HEK293T (cell line): ENCODE data around the gene MGAT5.
"Not testable (repeated sequence)": the region's sequence is repeated elsewhere in the genome, so short reads cannot be mapped to it uniquely, and the experiment has no call there.

ENCODE experiments used
- CTCF ChIA-PET: fragments of 350-600 bp; formaldehyde crosslinking; extraction: SDS; loops from one replicate; lab custom pipeline; 2021; ENCODE audit warnings: antibody characterized with exemption, inconsistent platforms; lab: Yijun Ruan, JAX
- POLR2A ChIA-PET: fragments of 350-600 bp; formaldehyde crosslinking; extraction: SDS; loops from one replicate; lab custom pipeline; 2020; ENCODE audit warnings: antibody characterized with exemption, inconsistent platforms; lab: Yijun Ruan, JAX
- DNase-seq: peaks from one replicate; pipeline ENCODE4 v3.0.0; 2012; ENCODE audit warnings: mixed read lengths; ENCODE audit errors: extremely low spot score
- ARNT ChIP-seq: fragments of 450-650 bp; IDR thresholded peaks from 2 replicates; pipeline ENCODE4 v1.6.1; 2017; ENCODE audit warnings: mild to moderate bottlenecking
- BHLHE40 ChIP-seq: fragments of 450-650 bp; IDR thresholded peaks from 2 replicates; pipeline ENCODE4 v1.6.1; 2016; ENCODE audit warnings: mild to moderate bottlenecking, moderate library complexity, borderline replicate concordance
- CTBP1 ChIP-seq: fragments of 450-650 bp; IDR thresholded peaks from 2 replicates; pipeline ENCODE4 v1.6.1; 2016; ENCODE audit warnings: borderline replicate concordance
- ELF4 ChIP-seq: fragments of 450-650 bp; IDR thresholded peaks from 2 replicates; pipeline ENCODE4 v1.6.1; 2017; ENCODE audit warnings: antibody characterized with exemption
- FOXA1 ChIP-seq: fragments of 450-650 bp; IDR thresholded peaks from 2 replicates; pipeline ENCODE4 v1.6.1; 2016; ENCODE audit warnings: mild to moderate bottlenecking
- FOXK2 ChIP-seq: fragments of 450-650 bp; IDR thresholded peaks from 2 replicates; pipeline ENCODE4 v1.6.1; 2016; ENCODE audit warnings: mild to moderate bottlenecking
- FOXM1 ChIP-seq: fragments of 450-650 bp; IDR thresholded peaks from 2 replicates; pipeline ENCODE4 v1.6.1; 2017; ENCODE audit warnings: mild to moderate bottlenecking, borderline replicate concordance
- HDGF ChIP-seq: fragments of 450-650 bp; IDR thresholded peaks from 2 replicates; pipeline ENCODE4 v1.6.1; 2017; ENCODE audit warnings: antibody characterized with exemption, borderline replicate concordance
- L3MBTL2 ChIP-seq: fragments of 450-650 bp; conservative IDR thresholded peaks from 2 replicates; pipeline ENCODE4 v1.6.1; 2016; ENCODE audit warnings: mild to moderate bottlenecking
- LEF1 ChIP-seq: fragments of 450-650 bp; IDR thresholded peaks from 2 replicates; pipeline ENCODE4 v1.6.1; 2017; ENCODE audit warnings: mild to moderate bottlenecking, borderline replicate concordance
- NFRKB ChIP-seq: fragments of 450-650 bp; IDR thresholded peaks from 2 replicates; pipeline ENCODE4 v1.6.1; 2016; ENCODE audit warnings: mild to moderate bottlenecking, moderate library complexity
- SP1 ChIP-seq: fragments of 450-650 bp; IDR thresholded peaks from 2 replicates; pipeline ENCODE4 v1.6.1; 2017
- SUZ12 ChIP-seq: fragments of 450-650 bp; IDR thresholded peaks from 2 replicates; pipeline ENCODE4 v1.6.1; 2016; ENCODE audit warnings: mild to moderate bottlenecking
- TARDBP ChIP-seq: fragments of 450-650 bp; IDR thresholded peaks from 2 replicates; pipeline ENCODE4 v1.6.1; 2016
- ZNF384 ChIP-seq: fragments of 450-650 bp; IDR thresholded peaks from 2 replicates; pipeline ENCODE4 v1.6.1; 2016
- TF ChIP-seq, protein P1 (sequence below): fragments of 450-650 bp; IDR thresholded peaks from 2 replicates; pipeline ENCODE4 v1.6.1; 2016

Gene MGAT5

DNA sequence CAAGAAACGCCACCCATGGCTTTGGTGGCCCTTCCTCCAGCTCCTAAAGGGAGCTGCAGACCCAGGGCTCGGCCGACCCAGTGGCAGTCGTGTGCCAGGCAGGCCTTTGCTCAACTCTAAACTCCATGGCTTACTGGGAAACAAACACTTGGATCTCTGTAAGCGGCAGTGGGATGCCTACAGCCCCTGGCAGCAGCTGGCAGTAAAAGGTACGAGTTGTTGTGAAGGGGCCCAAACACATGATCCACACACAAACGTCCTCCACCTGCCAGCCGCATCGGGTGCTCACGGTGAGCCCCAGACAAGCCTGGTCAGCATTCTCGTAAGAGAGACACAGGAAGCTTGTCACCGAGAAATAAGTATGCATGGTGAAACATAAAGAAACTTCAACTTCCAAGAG lies 214.9 kb downstream of the MGAT5 start:
- no peak for DNase-seq
- TF ChIP-seq ZNF384 (no peak), ELF4 (no peak), TARDBP (no peak), HDGF (no peak), CTBP1 (no peak), NFRKB (no peak), FOXK2 (no peak), FOXA1 (no peak), L3MBTL2 (no peak), BHLHE40 (no peak)
- TF ChIP-seq, protein P1, sequence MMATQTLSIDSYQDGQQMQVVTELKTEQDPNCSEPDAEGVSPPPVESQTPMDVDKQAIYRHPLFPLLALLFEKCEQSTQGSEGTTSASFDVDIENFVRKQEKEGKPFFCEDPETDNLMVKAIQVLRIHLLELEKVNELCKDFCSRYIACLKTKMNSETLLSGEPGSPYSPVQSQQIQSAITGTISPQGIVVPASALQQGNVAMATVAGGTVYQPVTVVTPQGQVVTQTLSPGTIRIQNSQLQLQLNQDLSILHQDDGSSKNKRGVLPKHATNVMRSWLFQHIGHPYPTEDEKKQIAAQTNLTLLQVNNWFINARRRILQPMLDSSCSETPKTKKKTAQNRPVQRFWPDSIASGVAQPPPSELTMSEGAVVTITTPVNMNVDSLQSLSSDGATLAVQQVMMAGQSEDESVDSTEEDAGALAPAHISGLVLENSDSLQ = no peak
- ChIA-PET POLR2A (no interaction called here), CTCF (interaction anchor here (0.7 to 0.9 kb wide), 2 partner anchors 8 to 18 kb away, joined by 3 to 4 read pairs; no protein-coding TSS in a partner anchor)

DNA sequence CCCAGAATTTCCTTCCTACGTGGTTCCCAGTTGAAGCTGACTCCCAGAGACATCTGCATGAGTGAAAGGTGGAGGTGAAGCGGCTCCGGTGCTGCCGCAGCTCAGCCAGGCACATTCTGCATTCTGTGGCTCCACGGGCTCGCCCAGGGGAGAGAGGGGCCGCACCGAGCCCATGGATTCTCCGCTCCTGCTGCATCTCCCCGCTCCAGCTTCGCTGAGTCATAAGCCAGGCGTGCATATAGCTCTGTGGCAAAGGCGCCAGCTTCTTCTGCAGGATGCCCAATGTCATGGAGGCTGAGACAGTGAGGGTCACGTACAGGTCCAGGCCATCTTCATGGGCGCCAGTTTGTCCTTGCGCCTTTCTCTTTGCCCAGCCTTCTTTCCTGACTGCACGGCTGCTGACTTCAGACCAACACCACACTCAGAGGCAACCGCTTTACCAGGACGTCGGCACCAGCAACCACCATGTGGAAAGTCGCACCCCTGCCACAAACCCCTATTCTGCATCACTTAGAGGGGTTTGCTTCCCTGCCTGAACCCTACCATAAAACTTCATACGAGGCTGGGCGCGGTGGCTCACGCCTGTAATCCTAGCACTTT lies 215.7 kb downstream of the MGAT5 start:
- ChIA-PET POLR2A (no interaction called here), CTCF (interaction anchor here (0.7 to 0.9 kb wide), 2 partner anchors 9 to 19 kb away, joined by 3 to 4 read pairs; no protein-coding TSS in a partner anchor)
- no peak for DNase-seq
- TF ChIP-seq CTBP1 = no peak
- TF ChIP-seq ZNF384 = no peak
- TF ChIP-seq NFRKB = no peak
- TF ChIP-seq, protein P1 = no peak
- TF ChIP-seq FOXM1 = no peak

DNA sequence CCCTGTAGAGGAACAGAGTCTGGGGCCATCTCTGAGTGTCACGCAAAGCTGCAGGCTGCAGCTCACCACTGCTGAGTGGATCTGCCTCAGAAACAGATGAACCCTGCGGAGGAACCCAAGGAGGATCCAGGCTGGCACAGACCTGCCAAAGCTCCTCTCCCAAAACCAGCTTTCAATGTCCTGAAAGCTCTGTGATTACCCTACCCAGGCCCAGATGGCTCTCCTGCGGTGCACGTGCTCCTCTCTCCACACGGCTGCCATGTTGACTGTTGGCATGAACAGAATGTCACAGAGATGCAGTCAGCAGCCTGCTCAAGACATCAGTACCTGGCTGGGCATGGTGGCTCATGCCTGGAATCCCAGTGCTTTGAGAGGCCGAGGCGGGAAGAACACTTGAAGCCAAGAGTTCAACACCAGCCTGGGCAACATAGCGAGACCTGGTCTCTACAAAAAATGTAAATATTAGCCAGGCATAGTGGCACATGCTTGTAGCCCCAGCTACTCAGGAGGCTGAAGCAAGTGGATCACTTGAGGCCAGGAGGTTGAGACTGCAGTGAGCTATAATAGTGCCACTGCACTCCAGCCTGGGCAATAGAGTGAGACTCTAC lies 216.8 kb downstream of the MGAT5 start:
- ChIA-PET POLR2A (interaction anchor here (0.6 kb wide), 1 partner anchor 9 kb away, joined by 3 read pairs; no protein-coding TSS in a partner anchor), CTCF (no interaction called here)
- TF ChIP-seq BHLHE40 (no peak), HDGF (no peak), LEF1 (no peak), NFRKB (no peak), ZNF384 (no peak), TARDBP (no peak), FOXM1 (no peak), CTBP1 (no peak), SUZ12 (no peak), FOXA1 (no peak), SP1 (no peak), FOXK2 (no peak), ELF4 (no peak), L3MBTL2 (no peak), ARNT (no peak)
- TF ChIP-seq, protein P1 = no peak
- DNase-seq = no peak

DNA sequence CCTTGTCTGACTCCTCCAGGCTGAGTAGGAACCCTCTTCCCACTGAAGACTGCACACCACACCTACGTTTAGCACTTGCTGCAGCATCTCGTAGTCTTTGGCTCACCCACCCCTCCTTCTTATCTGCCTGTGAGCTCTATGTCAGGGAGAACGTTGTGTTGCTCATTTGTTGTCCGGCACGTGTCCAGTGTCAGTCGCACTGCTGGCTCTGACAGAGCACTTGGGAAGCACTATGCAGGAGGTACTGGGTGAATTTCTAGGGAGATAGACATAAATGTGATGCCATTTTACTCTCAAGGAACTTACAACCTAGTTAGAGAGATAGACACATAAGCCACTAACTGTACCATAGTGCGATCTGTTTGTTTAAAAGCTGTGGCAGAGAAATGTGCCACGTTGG lies 223.1 kb downstream of the MGAT5 start:
- CTCF ChIA-PET, POLR2A ChIA-PET: not testable (repeated sequence)

DNA sequence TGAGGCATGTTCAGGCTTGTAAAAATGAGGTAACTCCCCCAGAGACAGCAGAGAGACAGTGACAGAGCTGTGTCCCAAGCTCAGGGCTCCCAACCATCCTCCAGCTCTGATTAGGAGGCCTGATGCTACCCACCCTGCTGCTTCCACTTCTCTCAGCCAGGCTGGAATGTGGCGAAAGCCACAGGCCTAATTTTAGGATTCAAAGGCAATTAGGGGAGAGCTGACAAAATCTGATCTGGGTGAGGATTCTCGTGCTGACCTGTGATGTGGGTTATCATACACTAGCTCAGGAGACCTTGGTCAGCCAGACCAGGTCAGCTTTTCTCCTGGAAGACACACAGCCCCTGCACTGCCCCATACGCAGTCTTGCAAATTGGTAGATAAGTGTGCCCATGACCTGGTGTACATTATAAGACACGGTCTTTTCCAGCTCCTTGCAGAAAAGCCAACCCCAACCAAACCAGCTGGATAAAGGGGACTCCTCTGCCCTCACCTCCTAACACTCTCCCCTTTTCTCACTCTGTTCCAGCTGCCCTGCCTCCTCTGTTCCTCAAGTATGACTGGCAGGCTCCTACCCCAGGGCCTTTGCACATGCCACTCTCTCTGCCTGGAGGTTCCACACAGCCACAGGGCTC lies 225.9 kb downstream of the MGAT5 start:
- POLR2A ChIA-PET = interaction anchor here (0.6 kb wide), 1 partner anchor 9 kb away, joined by 3 read pairs; no protein-coding TSS in a partner anchor
- DNase-seq = no peak
- CTCF ChIA-PET = no interaction called here
- TF ChIP-seq HDGF (no peak), ZNF384 (no peak), TARDBP (no peak), ELF4 (no peak), ARNT (no peak), FOXM1 (no peak), SP1 (no peak), SUZ12 (no peak), NFRKB (no peak), FOXA1 (no peak), FOXK2 (no peak), CTBP1 (no peak), L3MBTL2 (no peak), BHLHE40 (no peak), LEF1 (no peak)
- TF ChIP-seq, protein P1 = no peak

More for the DNA sequence above, 223.1 kb downstream of the MGAT5 start:
- DNase-seq = not testable (repeated sequence)
